IMR-90 (cell line): ENCODE data around the gene CDK11B. TPM values are rescaled to one million over a fixed set of nuclear protein-coding genes. Genes with fewer than 3 reads are reported as not detected.

ENCODE experiments used
- ATAC-seq: fragments of 200-7000 bp; cut with Tn5 transposase; 2 replicates; pipeline ENCODE4 v1.9.1; 2020; ENCODE audit warnings: low read depth, mild to moderate bottlenecking, moderate library complexity
- BruUV-seq: library from RNA; stranded (reverse); fragments of 400-500 nt; replicated peaks from 2 replicates; lab custom pipeline; 2021; lab: Mats Ljungman, UMichigan
- CTCF ChIA-PET: fragments of 300-600 bp; formaldehyde crosslinking; extraction: SDS; loops from one replicate; lab custom pipeline; 2021; ENCODE audit warnings: antibody characterized with exemption; lab: Yijun Ruan, JAX
- POLR2A ChIA-PET: fragments of 300-600 bp; sonication (Branson Sonifier 250); formaldehyde crosslinking; loops from one replicate; lab custom pipeline; 2022; ENCODE audit warnings: antibody characterized with exemption; ENCODE audit not compliant: unreplicated experiment; lab: Charles Lee
- DNase-seq: peaks from one replicate; pipeline ENCODE4 v3.0.0; 2013
- H2AFZ ChIP-seq: replicated peaks from 2 replicates; pipeline ENCODE3; 2013; ENCODE audit warnings: low read length, mild to moderate bottlenecking; ENCODE audit not compliant: poor library complexity
- H2AK5ac ChIP-seq: 2 replicates; pipeline ENCODE4 v1.6.1; 2013; ENCODE audit warnings: low read depth, low read length, inconsistent platforms
- H2AK9ac ChIP-seq: replicated peaks from 2 replicates; pipeline ENCODE3; 2013; ENCODE audit warnings: mild to moderate bottlenecking, low read depth, low read length, moderate library complexity; ENCODE audit not compliant: poor library complexity
- H2BK120ac ChIP-seq: 2 replicates; pipeline ENCODE4 v1.6.1; 2013; ENCODE audit warnings: low read depth, low read length, inconsistent platforms
- H2BK15ac ChIP-seq: 3 replicates; pipeline ENCODE4 v1.6.1; 2013; ENCODE audit warnings: low read depth, low read length, inconsistent platforms
- H2BK20ac ChIP-seq: 2 replicates; pipeline ENCODE4 v1.6.1; 2013; ENCODE audit warnings: low read depth, mild to moderate bottlenecking, inconsistent platforms, low read length, moderate library complexity
- H2BK5ac ChIP-seq: 2 replicates; pipeline ENCODE4 v1.6.1; 2013; ENCODE audit warnings: mild to moderate bottlenecking, low read depth, low read length, inconsistent platforms; ENCODE audit not compliant: poor library complexity, severe bottlenecking
- H3K14ac ChIP-seq: replicated peaks from 2 replicates; pipeline ENCODE4 v1.6.1; 2013; ENCODE audit warnings: low read depth, low read length, inconsistent platforms
- H3K18ac ChIP-seq: 2 replicates; pipeline ENCODE4 v1.6.1; 2013; ENCODE audit warnings: low read depth, low read length, control low read depth
- H3K23ac ChIP-seq: 2 replicates; pipeline ENCODE4 v1.6.1; 2013; ENCODE audit warnings: low read depth, low read length, inconsistent platforms
- H3K27ac ChIP-seq: 2 replicates; pipeline ENCODE4 v1.5.1; 2013; ENCODE audit warnings: mild to moderate bottlenecking, control low read depth, low read length; ENCODE audit not compliant: insufficient read depth
- H3K27me3 ChIP-seq: 2 replicates; pipeline ENCODE4 v1.6.1; 2013; ENCODE audit warnings: low read length; ENCODE audit not compliant: control insufficient read depth, insufficient read depth
- H3K36me3 ChIP-seq: 2 replicates; pipeline ENCODE4 v1.6.1; 2013; ENCODE audit warnings: low read length, mixed read lengths; ENCODE audit not compliant: control insufficient read depth, insufficient read depth
- H3K4ac ChIP-seq: 2 replicates; pipeline ENCODE4 v1.6.1; 2013; ENCODE audit warnings: low read depth, low read length, inconsistent platforms
- H3K4me1 ChIP-seq: 2 replicates; pipeline ENCODE4 v1.6.1; 2013; ENCODE audit warnings: low read length, mixed read lengths; ENCODE audit not compliant: control insufficient read depth, insufficient read depth
- H3K4me2 ChIP-seq: 2 replicates; pipeline ENCODE4 v1.6.1; 2013; ENCODE audit warnings: low read depth, mild to moderate bottlenecking, control low read depth, low read length, moderate library complexity
- H3K4me3 ChIP-seq: 2 replicates; pipeline ENCODE4 v1.5.1; 2013; ENCODE audit warnings: low read depth, mild to moderate bottlenecking, control low read depth, low read length, moderate library complexity; ENCODE audit not compliant: insufficient read depth
- H3K56ac ChIP-seq: 2 replicates; pipeline ENCODE4 v1.6.1; 2013; ENCODE audit warnings: low read length, inconsistent platforms; ENCODE audit not compliant: insufficient read depth; ENCODE audit errors: extremely low read depth
- H3K79me1 ChIP-seq, 2 experiments: 2 replicates each; pipeline ENCODE4 v1.6.1; 2013; ENCODE audit warnings: low read length in 2 of 2, inconsistent platforms in 1 of 2, low read depth in 1 of 2
- H3K9ac ChIP-seq: 2 replicates; pipeline ENCODE4 v1.6.1; 2013; ENCODE audit warnings: low read depth, low read length, control low read depth
- H3K9me1 ChIP-seq: 2 replicates; pipeline ENCODE4 v1.6.1; 2013; ENCODE audit warnings: low read length, inconsistent platforms; ENCODE audit not compliant: insufficient read depth
- H3K9me3 ChIP-seq: 2 replicates; pipeline ENCODE4 v1.6.1; 2013; ENCODE audit warnings: low read length; ENCODE audit not compliant: control insufficient read depth, insufficient read depth
- H4K20me1 ChIP-seq: 2 replicates; pipeline ENCODE4 v1.6.1; 2013; ENCODE audit warnings: low read length, inconsistent platforms; ENCODE audit not compliant: insufficient read depth
- H4K5ac ChIP-seq: 2 replicates; pipeline ENCODE4 v1.6.1; 2013; ENCODE audit warnings: mild to moderate bottlenecking, low read depth, low read length, control low read depth
- H4K8ac ChIP-seq, 2 experiments: 2 replicates each; pipeline ENCODE4 v1.6.1; 2013; ENCODE audit warnings: low read depth in 2 of 2, low read length in 2 of 2, control low read depth in 1 of 2, inconsistent platforms in 1 of 2
- H4K91ac ChIP-seq: 2 replicates; pipeline ENCODE4 v1.6.1; 2013; ENCODE audit warnings: low read depth, low read length, inconsistent platforms; ENCODE audit not compliant: insufficient read depth
- CEBPB ChIP-seq: IDR thresholded peaks from 2 replicates; pipeline ENCODE4 v1.6.1; 2012; ENCODE audit warnings: low read depth, low read length, improper control_type of control experiment
- CTCF ChIP-seq: conservative IDR thresholded peaks from 2 replicates; pipeline ENCODE4 v1.5.1; 2012; ENCODE audit warnings: mild to moderate bottlenecking, low read depth, low read length, improper control_type of control experiment
- WGBS, 2 experiments: methylation state at CpG; one replicate each; pipeline versions ENCODE4 v1.1.5 to v1.1.7; 2013; ENCODE audit warnings: missing lambda C conversion rate in 2 of 2; ENCODE audit not compliant: insufficient read length in 1 of 2; ENCODE audit errors: extremely low coverage in 2 of 2; 5-methylcytosine and 5-hydroxymethylcytosine counted together
- dilution Hi-C: fragments of 300-500 bp; cut with HindIII; formaldehyde crosslinking; loops from one replicate; pipeline ENCODE4 v1.14.3; 2018; ENCODE audit warnings: low sequenced_read_pairs; ENCODE audit not compliant: unreplicated experiment
- in situ Hi-C: fragments of 300-500 bp; cut with MboI; formaldehyde crosslinking; loops from 3 replicates; pipeline ENCODE4 v1.14.3; 2019; ENCODE audit warnings: low sequenced_read_pairs, inconsistent platforms, mixed read lengths
- intact Hi-C: fragments of 100-400 bp; cut with micrococcal nuclease; formaldehyde crosslinking; loops from 2 replicates; pipeline ENCODE4 v1.10.0; 2022
- polyA plus RNA-seq, 3 experiments: library from polyadenylated mRNA; depleted of rRNA; stranded (reverse); fragments of >200 nt; gene quantifications; 2 replicates each; pipeline ENCODE4 v1.2.3, GENCODE V29; 2012; ENCODE audit warnings: low replicate concordance in 1 of 3
- total RNA-seq: library from RNA; depleted of rRNA; stranded (reverse); fragments of >200 nt; gene quantifications from 2 replicates; pipeline ENCODE4 v1.2.3, GENCODE V29; 2012

The CDK11B gene
- total and polyA plus RNA-seq, 2 of the 4 experiments (the other 2 are of a cell fraction): 8.2 to 19.1 TPM

- Histone ChIP-seq H3K18ac (no peak overlapping the region), H3K4ac (no peak overlapping the region; the same call in 1 of the 2 replicates), H3K9ac (no peak overlapping the region), H2AK5ac (no peak overlapping the region), H2BK5ac (no peak overlapping the region), H3K56ac (no peak overlapping the region), H3K14ac (no peak overlapping the region), H3K36me3 (peaks cover 22% of the 10 kb centered on the region), H3K27ac (no peak overlapping the region), H3K4me3 (no peak overlapping the region), H2BK20ac (no peak overlapping the region), H2BK120ac (no peak overlapping the region), H3K23ac (no peak overlapping the region), H3K9me3 (no peaks in the 10 kb centered on the region), H2AFZ (no peak overlapping the region), H3K4me2 (no peak overlapping the region), H3K27me3 (no peaks in the 10 kb centered on the region), H4K20me1 (peaks cover 30% of the 10 kb centered on the region), H3K79me1 (peaks cover 12 to 50% of the 10 kb centered on the region in 2 experiments), H2AK9ac (no peak overlapping the region), H3K4me1 (peaks cover 2% of the 10 kb centered on the region; the same call in 1 of the 2 replicates), H4K8ac (no peak overlapping the region), H3K9me1 (peaks cover 5% of the 10 kb centered on the region; the same call in 1 of the 2 replicates), H4K5ac (no peak overlapping the region), H2BK15ac (no peak overlapping the region), H4K91ac (no peak overlapping the region)
- CTCF ChIA-PET: no interaction called here
- POLR2A ChIA-PET: no interaction called here
- in situ Hi-C loops (no loop called here), dilution Hi-C loops (no loop called here), intact Hi-C loops (no loop called here)
- TF ChIP-seq CEBPB (no peak), CTCF (peak; percentile 28; the same call in 1 of the 2 replicates)
- ATAC-seq (peak; percentile 50; the same call in 1 of the 2 replicates), DNase-seq (no peak)
- WGBS, 2 experiments: 69% methylated on average over 8 of the region's 24 CpGs; no CpG with 5 or more reads in 1 of the 2 experiments
- no TSS peak for BruUV-seq
Measured at GRCh38 chr1:1678581-1679380, 20.0 kb upstream of the CDK11B start.
